LNCaP clone FGC (cell line): ENCODE measurements around the gene ABLIM1.

ENCODE experiments used
- DNase-seq: peaks from one replicate; pipeline ENCODE4 v3.0.0-alpha.2; 2011; ENCODE audit warnings: low read depth
- H3K4me3 ChIP-seq: 2 replicates; pipeline ENCODE4 v1.5.1; 2011; ENCODE audit warnings: mild to moderate bottlenecking, low read depth, low read length, control low read depth
- CTCF ChIP-seq: IDR thresholded peaks from 2 replicates; pipeline ENCODE4 v1.5.1; 2012; ENCODE audit warnings: mild to moderate bottlenecking; ENCODE audit not compliant: control insufficient read depth, insufficient read depth; ENCODE audit errors: extremely low read depth

The ABLIM1 gene

DNA sequence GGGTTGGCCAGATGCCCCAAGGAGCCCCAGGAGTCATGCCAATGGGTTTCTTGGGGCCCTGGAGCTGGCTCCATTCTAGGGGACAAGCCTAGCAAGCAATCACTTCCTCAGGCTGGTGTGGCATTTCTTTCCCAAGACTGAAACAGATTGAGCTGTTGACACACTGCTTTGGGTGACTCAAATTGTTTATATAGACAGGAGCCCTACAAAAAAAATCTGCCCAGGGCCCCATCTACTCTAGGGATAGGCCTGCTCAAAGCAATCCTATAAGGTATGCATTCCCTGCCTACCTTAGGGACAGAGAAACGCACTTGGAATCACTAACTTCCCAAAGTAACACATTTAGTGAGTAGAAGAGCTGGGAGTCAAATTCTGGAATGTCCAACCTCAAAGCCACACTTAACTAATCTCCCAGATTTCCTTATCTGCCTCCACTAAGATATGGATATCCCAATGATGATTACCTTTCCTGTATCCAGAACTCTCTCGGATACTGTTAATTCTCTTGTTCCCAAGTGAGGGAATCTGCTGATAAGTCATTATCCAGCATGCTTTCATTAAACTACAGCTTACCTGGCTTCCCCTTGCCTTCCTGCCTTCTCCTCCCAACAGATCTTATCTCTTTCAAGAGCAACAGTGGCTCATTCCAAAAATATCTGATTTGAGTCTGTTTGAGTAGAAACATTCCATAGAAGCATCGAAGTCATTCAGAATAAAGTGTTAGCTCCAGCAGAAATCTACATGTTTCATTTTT lies 3.1 kb downstream of the ABLIM1 start:
- no peak overlapping the region for H3K4me3 ChIP-seq
- TF ChIP-seq CTCF, result no peak
- no peak for DNase-seq

- DNase-seq, result no peak
- no peak overlapping the region for H3K4me3 ChIP-seq
- no peak for TF ChIP-seq CTCF
Observed at GRCh38 chr10:114653926-114654325, 4.1 kb downstream of the ABLIM1 start.

DNA sequence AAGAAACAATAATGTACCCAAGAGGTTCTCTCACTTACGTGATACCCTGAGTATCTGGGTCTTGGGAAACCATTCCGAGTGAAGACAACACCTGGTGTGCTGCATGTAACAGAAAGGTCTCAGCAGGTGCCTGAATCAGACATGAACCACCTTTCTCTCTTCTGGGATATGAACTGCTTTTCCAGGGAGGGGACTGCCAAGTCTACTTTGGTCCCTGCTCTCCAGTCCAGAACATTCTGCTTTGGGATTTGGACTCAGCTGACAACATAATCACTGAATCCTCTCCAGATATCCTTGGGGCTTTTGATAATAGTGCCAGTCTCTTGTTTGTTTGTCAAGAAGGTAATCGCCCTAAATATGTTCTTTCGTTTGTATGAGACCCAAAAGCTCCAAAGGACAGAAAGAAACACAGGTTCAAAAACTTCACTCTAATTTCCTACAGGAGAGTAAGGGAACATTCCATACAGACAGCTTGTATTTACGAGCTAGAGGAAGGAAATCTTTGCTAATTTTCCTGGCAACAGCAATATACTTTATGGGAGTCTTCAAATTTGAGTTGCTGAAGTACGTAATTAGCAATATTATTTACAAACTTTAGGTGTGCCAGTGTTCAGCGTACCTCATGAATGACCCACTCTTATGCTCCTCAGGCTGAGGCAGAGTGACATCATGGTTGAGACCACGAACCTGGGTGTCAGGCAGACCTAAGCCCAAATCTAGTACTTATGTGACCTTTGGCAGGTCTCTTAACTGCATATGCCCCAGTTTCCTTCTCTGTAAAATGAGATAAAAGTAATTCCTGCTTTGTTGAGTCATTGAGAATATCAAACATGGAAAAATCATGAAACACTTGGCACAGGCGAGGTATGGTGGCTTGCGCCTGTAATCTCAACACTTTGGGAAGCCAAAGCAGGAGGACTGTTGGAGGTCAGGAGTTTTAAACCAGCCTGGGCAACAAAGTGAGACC lies 5.4 kb downstream of the ABLIM1 start:
- TF ChIP-seq CTCF, result no peak
- no peak overlapping the region for H3K4me3 ChIP-seq
- DNase-seq, result no peak

- TF ChIP-seq CTCF, result no peak
- DNase-seq, result no peak
- H3K4me3 ChIP-seq, result no peak overlapping the region
Observed at GRCh38 chr10:114650831-114651230, 7.2 kb downstream of the ABLIM1 start.

GRCh38 chr10:114650266-114650665 lies 7.8 kb downstream of the ABLIM1 start:
- no peak for TF ChIP-seq CTCF

DNA sequence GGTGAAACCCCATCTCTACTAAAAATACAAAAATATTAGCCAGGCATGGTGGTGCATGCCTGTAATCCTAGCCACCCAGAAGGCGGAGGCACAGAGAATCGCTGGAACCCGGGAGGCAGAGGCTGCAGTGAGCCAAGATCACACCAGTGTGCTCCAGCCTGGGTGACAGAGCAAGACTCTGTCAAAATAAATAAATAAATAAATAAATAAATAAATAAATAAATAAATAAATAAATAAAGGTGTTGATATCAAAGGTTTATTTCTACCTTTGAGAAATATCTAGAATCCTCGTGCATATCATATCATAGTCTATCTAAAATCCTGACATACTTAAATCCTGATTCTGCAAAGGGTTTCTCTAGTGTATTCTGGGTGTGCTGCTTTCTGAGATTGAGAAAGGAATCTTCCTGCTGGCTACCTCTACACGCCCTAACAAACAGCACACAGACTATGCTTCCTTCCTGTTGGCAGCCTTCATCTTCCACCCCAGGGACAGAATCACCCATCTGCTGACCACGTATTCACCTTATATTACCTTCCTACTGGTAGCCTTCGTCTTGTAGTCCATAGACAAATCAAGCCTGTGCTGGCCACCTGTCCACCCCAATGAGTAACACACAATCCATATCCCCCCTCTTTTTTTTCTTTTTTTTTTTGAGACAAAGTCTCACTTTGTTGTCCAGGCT lies 8.7 kb downstream of the ABLIM1 start:
- DNase-seq, result no peak
- TF ChIP-seq CTCF, result no peak
- no peak overlapping the region for H3K4me3 ChIP-seq

More at GRCh38 chr10:114650266-114650665, 7.8 kb downstream of the ABLIM1 start:
- H3K4me3 ChIP-seq, result no peak overlapping the region
- DNase-seq, result no peak
